GM18505 (cell line): Measurements from ENCODE around the gene ADGRB2.

Experiments used
- ATAC-seq: cut with Tn5 transposase; IDR thresholded peaks from one replicate; pipeline ENCODE4 v1.9.1; 2021; ENCODE audit not compliant: unreplicated experiment
- POLR2A ChIP-seq: IDR thresholded peaks from 4 replicates; pipeline ENCODE4 v1.6.1; 2011; ENCODE audit warnings: borderline replicate concordance; ENCODE audit not compliant: insufficient read depth, insufficient read length; ENCODE audit errors: extremely low read depth

The ADGRB2 gene

DNA sequence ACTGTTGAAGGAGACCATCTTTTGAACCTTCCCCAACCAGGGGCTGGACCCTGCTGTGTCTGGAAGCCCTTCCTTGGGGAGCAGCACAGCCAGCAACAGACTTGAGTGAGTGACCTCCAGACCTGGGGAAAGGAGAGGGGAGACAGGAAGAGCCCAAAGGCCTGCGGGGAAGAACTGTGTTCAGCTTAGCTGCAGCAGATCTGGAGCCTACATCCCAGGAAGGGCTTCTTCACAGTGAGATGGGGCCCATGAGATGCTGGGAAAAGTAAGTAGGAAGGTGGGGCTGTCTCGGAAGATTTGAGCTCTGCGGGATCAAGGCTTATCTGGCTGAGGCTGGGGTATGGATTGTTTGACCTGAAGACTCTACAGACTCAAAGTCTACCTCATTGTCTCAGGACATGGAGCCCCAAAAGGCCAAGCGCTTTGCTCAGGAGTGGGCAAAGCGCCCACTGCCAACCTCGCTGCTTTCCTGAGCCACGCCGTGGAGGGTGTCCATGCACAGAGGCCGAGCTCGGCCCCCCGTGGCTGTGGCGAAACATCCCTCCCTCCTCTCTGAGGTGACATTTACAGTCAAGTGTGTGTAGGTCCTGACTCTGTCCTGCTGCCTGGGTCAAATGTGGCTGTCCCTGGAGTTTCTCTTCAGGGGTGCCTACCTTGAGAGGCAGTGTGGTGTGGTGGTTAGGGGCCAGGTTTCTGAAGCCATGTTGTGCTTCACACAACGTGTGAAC lies 27.2 kb upstream of the ADGRB2 start:
- ATAC-seq: no peak
- no peak for TF ChIP-seq POLR2A

DNA sequence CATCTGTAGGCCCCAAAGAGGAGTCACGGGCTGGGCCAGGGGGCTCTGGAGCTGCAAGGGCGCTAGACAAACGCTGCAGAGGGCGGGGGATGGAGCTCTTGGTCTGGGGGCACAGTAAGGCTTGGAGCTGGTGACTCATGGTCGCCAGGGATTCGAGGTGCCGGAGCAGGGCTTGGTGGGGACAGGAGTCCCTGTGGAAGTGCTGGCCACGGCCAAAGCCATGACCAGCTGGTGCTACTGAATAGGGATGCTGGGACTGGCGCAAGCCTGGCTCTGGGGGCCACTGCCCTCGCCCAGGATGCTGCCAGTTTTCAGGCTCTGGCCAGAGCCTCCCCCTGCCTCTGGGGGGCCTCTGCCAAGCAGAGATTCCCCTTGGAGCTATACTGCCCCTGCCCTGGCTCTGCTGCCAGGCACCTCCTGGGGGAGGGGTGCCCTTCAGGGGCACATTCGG lies 26.5 kb upstream of the ADGRB2 start:
- ATAC-seq: no peak
- no peak for TF ChIP-seq POLR2A

DNA sequence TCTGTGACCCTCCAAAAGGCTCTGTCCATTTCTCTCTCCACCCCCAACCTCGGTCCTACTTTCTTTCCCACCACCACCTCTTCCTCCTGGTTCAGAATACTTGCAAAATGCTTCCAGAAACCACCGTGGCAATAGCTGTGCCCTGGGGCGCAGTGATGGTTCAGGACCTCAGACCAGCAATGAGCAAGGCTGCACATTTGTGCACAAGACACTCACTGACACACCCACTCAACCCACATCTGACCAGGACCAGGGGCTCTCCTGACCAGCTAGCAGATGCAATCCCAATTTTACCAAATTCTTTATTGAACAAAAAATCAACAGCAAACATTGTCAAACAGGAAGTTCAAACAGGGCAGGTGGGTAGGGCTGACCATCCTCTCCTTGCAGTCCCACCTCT lies 26.0 kb upstream of the ADGRB2 start:
- no peak for TF ChIP-seq POLR2A
- no peak for ATAC-seq

DNA sequence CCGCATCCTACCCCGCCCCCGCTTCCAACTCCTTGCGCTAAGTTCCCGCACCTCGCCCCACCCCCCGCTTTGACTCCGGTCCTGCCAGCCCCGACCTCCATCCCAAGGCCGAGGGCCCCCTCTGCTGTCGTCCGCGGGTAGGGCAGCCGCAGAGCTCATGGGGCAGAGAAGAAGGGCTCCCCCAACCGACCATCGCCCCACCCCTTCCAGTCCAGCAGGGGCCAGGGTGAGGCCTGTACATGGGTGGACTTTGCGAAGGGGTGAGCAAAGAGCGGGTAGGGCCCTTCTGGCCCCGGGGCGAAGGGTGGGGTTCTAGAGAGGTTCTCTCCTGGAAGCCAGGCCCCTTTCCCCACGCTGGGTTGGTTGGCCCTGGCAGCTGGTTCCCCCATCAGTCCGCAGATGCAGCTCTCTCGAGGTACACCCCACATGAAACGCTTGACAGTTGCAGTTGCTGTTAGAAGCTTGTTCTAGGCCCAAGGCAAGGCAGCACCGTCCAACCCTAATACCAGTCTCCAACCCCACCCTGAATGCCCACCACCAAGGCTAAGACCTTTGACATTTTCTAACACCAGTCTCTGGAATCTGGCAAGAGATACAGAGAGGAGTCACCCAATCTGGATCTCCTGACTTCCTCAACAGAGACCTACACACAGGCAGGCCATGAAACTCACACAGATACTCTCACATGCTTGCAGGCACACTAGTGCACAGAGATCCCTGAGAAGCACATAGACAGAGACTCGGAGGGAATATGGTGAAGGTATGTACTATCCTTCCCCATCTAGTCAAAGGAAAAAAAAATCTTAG lies 25.3 kb upstream of the ADGRB2 start:
- peak; percentile 41 for ATAC-seq

DNA sequence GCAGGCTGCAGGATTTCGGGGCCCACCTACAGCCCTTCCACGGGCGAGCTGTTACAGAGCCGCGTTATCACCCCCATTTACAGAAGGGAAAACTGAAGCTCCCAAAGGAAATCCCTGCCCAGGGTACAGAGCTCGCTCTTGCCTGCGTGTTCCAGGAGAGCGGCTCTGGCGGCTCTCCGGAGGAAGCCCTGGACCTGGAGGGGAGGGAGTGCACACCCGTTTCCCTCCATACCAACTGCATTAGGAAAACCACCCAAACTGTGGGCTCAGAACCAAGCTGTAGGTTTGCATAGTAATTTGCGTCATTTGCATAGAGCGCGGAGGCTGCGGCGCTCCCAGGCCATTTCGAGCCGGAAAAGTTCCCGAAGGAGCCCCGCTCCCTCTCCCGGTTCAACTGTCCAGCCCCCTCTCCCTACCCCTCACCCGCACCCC lies 24.7 kb upstream of the ADGRB2 start:
- ATAC-seq: peak; percentile 10

More for the DNA sequence above, 25.3 kb upstream of the ADGRB2 start:
- no peak for TF ChIP-seq POLR2A

DNA sequence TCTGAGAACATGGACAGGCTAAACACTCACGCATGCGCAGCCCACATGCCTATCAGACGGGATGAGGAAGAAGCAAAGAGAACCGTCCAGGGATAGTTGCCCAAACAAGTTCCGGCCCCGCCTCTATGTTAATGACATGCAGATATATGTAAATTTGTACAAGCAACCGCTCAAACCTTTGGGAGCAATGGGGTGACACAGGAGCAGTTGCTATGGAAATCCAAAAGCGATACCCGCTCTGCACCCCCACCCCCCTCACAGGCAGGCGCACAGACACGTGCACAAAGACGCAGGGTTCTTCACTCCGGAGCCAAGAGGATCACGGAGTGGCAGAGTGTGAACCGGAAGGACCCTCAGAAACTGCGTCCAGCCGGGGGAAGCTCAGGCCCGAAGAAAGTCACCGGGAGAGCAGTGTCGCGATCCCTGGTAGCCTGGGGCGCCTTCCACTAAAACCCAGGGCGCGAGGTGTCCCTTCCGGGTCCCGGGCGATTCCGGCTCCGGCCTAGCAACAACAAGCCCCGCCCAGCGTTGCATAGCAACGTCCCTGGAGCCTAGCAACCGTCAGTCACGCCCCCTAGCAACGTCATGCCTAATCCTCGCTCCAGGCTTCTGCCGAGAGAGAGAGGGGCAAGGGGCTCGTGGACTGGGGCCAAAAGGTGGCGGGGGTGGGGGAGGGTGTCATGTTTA lies 24.1 kb upstream of the ADGRB2 start:
- peak; percentile 63 for ATAC-seq
- TF ChIP-seq POLR2A: peak; percentile 85

More for the DNA sequence above, 24.7 kb upstream of the ADGRB2 start:
- no peak for TF ChIP-seq POLR2A

DNA sequence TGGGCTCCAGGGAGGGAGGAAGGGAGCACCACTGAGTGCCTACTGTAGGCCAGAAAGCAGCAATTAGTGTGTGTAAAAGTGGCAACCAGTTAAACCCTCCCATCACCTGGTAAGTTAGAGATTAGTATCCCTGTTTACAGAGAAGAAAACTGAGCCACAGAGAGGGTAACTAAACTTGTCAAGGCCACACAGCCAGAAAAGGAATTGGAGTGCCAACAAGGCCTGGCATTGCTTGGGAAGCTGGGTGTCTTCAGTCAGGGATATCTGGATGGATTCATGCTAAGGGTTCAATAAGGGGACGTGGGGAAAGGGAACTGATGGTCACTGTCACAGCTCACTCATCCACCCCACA lies 23.6 kb upstream of the ADGRB2 start:
- no peak for TF ChIP-seq POLR2A
- no peak for ATAC-seq

DNA sequence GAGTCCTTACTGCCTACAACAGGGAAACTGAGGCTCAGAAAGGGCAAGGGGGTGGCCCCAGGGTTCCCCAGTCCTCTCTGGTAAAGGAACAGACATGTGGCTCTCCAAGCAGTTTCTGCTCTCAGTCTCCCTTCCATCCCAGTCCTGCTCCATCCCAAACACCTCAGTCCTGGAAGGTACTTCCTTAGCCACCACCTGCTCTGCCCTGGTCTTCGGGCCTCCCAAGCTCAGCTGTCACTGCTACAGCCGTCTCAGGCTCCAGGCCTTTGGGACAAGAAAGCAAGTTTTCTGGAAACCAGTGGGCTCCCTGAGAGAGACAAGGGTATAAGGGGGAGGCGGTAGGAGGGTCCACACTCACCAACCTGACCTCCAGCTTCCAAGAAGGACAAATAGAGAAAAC lies 23.1 kb upstream of the ADGRB2 start:
- no peak for ATAC-seq
- no peak for TF ChIP-seq POLR2A

DNA sequence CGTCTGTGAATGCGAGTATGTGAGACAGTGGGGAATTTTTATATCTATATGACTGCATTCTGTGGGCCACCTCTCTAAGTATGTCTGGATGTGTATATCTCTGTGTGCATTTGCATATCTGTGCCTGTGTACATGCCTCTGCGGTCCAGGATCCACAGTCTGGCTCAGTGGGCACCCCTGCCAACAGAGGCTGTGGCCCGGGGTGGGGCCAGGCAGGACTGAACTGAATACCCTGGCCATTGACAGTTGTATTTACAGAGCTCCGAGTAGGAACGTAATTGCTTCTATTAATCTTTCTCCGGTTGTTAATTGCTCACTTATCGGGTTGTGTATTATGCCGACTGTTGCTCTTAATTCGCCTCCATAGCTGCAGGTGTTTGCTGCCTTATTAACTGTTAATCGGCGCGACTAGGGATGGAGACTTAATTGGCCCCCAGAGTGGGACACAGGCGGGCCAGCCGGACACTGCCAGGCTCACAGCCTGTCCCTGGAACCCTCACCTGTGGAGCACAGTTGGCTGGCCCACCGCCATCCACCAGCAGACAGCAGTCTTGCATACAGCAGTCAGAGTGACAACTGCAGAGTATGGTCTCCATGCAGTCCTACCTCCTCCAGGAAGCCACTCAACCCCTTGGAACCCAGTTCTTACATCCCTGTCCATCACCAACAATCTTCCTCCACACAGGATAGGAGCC lies 22.4 kb upstream of the ADGRB2 start:
- no peak for ATAC-seq
- no peak for TF ChIP-seq POLR2A

DNA sequence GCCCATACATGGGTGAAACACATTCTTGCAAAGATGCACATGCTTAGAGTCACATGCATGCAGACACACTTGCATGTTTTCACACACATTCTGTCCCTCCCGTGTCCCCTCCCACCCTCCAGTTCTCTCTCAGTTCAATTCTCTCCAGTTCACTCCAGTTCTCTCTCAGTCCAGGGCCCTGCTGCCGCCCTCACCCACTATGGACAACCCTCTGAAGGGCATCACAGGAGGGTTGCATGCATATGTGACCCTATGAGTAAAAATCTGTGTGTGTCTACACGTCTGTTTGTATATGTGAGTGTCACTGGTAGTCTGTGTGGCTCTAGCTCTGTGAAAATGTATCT lies 21.8 kb upstream of the ADGRB2 start:
- no peak for ATAC-seq
- no peak for TF ChIP-seq POLR2A

DNA sequence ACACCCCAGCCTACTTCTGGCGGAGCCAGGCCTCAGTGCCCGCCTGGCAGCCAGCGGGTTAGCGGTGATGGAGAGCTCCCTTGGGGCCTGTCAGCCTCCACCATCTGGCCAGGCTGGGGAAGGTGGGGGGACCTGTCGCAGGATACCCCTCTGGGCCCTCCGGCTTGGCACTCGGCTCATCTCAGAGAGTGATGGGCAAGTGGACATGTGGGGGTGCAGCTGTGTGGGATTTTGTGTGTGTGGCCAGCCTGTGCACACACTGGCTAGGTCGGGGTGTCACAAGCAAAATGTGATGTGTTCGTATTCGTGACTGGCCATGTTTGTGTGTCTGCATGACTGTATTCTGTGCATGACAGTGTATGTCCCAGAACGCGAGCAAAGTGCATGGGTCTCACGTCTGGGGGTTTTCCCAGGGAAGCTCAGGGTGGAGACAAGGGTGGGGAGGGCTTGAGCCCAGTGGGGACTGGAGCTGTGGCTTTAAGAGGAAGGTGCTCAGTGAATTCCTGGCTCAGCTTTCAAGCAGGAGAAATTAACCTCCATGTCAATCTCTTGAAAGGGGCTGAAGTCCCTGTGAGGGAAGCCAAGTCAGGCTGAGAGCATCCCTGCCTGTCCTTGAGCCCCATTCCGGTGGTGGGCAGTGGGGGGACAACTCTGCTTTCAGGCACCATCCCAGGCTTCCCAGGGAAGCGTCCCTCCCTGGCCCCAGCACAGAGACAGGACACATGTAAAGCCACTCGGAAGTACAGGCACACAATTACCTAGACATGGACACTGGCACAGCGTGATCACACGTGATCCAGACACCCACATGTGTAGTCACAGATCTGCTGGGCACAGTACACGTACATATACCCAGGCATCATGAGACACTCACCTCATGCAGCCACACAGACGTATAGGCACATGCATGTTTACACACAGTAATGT lies 21.1 kb upstream of the ADGRB2 start:
- no peak for ATAC-seq
- TF ChIP-seq POLR2A: no peak

DNA sequence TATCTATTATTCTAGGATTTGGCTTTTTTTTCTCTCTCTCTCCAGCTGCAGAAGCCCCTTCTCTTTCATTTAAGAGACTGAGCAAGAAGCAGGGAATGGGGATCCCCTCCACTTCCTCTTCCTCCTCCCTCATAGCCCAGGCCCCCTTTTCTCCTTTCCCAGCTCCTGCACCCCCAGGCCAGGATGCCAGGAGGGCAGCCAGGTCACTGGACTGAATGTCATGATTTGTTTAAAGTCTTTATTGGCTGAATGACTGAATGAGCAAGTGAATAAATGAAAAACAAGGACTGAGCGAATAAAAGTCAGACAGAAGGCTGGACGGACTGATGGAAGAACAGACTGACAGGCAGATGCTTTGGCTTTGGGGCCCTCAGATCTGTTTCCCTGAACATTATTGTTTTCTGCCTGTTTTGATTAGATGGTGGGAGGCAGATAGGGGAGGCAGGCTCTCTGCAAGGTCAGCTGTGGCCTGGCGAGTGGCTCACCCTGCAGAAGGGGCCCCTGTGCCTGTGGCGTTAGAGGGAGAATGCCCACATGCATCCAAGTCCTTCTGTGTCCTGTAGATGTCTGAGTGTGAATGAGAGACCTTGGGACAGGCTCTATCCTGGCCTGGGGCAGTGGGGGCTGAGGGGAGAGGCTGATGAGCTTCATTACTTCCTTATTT lies 20.3 kb upstream of the ADGRB2 start:
- no peak for TF ChIP-seq POLR2A
- no peak for ATAC-seq
